ENCODE measurements around the gene GRAMD1B. TPM values are rescaled to one million over a fixed set of nuclear protein-coding genes. Genes with fewer than 3 reads are reported as not detected.
A peak's percentile ranks its signal among the peaks of the same experiment; 100 is the strongest.
"Not testable (repeated sequence)": the region's sequence is repeated elsewhere in the genome, so short reads cannot be mapped to it uniquely, and the experiment has no call there.

The GRAMD1B gene
- total RNA-seq, 5 donors from 2014 or later (not counting 1 experiment from before 2014, with no cell fraction given), result 8.6 to 15.6 (median 10.5) TPM

DNA sequence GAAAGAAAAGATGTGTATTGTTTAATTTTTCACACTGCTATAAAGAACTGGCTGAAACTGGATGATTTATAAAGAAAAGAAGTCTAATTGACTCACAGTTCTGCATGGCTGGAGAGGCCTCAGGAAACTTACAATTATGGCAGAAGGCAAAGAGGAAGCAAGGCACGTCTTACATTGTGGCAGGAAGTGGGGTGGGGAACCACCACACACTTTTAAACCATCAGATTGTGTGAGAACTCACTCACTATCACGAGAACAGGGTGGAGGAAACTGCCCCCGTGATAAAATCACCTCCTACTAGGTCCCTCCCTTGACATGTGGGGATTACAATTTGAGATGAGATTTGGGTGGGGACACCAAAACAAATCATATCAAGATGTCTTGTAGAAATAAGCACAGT lies 229.9 kb downstream of the GRAMD1B start:
- H3K9me3 Mint-ChIP-seq, result peaks cover 11 to 26% (median 23%) of the 10 kb centered on the region in 3 donors
- H3K4me1 Mint-ChIP-seq, result peaks cover 21 to 24% (median 21%) of the 10 kb centered on the region in 3 donors
- H3K36me3 Mint-ChIP-seq; POLR2A ChIA-PET; CTCF ChIA-PET; H3K27me3 ChIP-seq (replicated peaks in 1 of 2; ENCODE audit: control insufficient read depth in 2 of 2, extremely low read depth in 1 of 2, insufficient read depth in 2 of 2, low read length in 1 of 2); H3K4me3 Mint-ChIP-seq; H3K27ac ChIP-seq (ENCODE audit: low read length); H3K36me3 ChIP-seq (ENCODE audit: control insufficient read depth in 2 of 2, extremely low read depth in 1 of 2, insufficient read depth in 1 of 2, low read length in 1 of 2); H3K4me3 ChIP-seq (ENCODE audit: control insufficient read depth in 1 of 2, extremely low read depth in 1 of 2, low read length in 1 of 2); H3K9me3 ChIP-seq; H3K4me1 ChIP-seq (ENCODE audit: control insufficient read depth in 1 of 2, extremely low read depth in 1 of 2, insufficient read depth in 2 of 2, low read length in 2 of 2): not testable (repeated sequence)
- peak overlapping the region; percentile 24 to 74 for H3K27ac Mint-ChIP-seq
- H3K27me3 Mint-ChIP-seq, result peaks cover 16 to 19% of the 10 kb centered on the region in 2 donors
- no CpG with 5 or more reads among the region's 3 CpGs for WGBS (ENCODE audit: insufficient coverage)
- DNase-seq, result peak in 16 of 35 experiments; percentile 2 to 40 (median 17)
- peak in 3 of 4 experiments; percentile 27 to 84 (median 79) for ATAC-seq (replicated peaks in 1 of 4)

DNA sequence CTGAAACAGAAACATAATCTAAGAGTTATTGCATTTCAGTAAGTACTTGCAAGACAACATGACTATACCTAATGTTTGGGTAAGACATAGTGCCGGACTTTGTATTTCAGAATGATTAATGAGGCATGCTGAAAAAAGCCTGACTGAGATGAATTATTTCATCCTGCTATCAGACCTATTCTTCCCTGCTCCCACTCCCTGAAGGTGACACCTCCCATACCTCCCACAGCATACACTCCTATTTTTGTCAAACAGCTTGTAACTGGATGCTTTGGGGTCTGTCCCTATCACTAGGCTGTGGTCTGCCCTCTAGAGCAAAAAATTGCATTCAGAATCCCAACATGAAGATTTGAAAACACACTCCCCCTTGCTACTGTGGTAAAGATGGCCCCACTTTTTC lies 235.2 kb downstream of the GRAMD1B start:
- ATAC-seq (replicated peaks in 1 of 4) (no peak), DNase-seq (no peak)
- Mint-ChIP-seq H3K4me3 (no peak overlapping the region), H3K27ac (no peak overlapping the region), H3K4me1 (peaks cover 0 to 3% (median 3%) of the 10 kb centered on the region in 3 donors), H3K36me3 (no peaks in the 10 kb centered on the region), H3K9me3 (peaks cover under 1 to 6% (median 3%) of the 10 kb centered on the region in 3 donors), H3K27me3 (peaks cover 5 to 7% of the 10 kb centered on the region in 2 donors)
- no peaks in the 10 kb centered on the region for H3K36me3 ChIP-seq (ENCODE audit: control insufficient read depth in 2 of 2, extremely low read depth in 1 of 2, insufficient read depth in 1 of 2, low read length in 1 of 2)
- no peak overlapping the region for H3K4me3 ChIP-seq (ENCODE audit: control insufficient read depth in 1 of 2, extremely low read depth in 1 of 2, low read length in 1 of 2)
- H3K4me1 ChIP-seq (ENCODE audit: control insufficient read depth in 1 of 2, extremely low read depth in 1 of 2, insufficient read depth in 2 of 2, low read length in 2 of 2), result peaks cover 0 to 2% of the 10 kb centered on the region in 2 experiments
- ChIA-PET POLR2A (no interaction called here), CTCF (no interaction called here)
- H3K27me3 ChIP-seq (replicated peaks in 1 of 2; ENCODE audit: control insufficient read depth in 2 of 2, extremely low read depth in 1 of 2, insufficient read depth in 2 of 2, low read length in 1 of 2), result no peaks in the 10 kb centered on the region
- 100% methylated on average over 1 of the region's 1 CpG for WGBS (ENCODE audit: insufficient coverage)
- H3K27ac ChIP-seq (ENCODE audit: low read length), result no peak overlapping the region
- no peaks in the 10 kb centered on the region for H3K9me3 ChIP-seq

DNA sequence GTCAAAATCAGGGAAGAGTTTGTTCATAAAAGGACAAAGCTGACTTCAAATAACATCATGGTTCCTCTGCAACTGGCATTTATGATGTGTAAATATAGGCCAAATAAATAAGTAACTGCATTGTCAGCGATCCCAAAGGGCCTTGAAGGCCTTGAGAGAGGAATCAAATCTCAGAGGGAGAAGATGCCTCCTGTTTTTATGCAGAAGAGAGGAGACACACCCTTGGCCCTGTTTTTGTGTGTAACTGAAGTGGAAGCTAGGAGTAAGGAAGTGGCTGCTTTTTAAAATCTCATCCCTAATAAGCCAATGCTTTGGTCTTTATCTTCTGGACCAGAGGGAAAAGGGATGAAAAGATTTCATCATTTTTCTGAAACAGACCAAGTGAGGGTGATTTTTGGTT lies 240.0 kb downstream of the GRAMD1B start:
- 43% methylated on average over 1 of the region's 1 CpG for WGBS (ENCODE audit: insufficient coverage)
- H3K9me3 Mint-ChIP-seq, result no peaks in the 10 kb centered on the region
- DNase-seq (no peak), ATAC-seq (replicated peaks in 1 of 4) (no peak)
- ChIA-PET POLR2A (interaction anchor here in 1 of 2 donors (0.6 kb wide), 1 partner anchor 807 kb away, joined by 3 read pairs; no protein-coding TSS in a partner anchor), CTCF (no interaction called here)
- no peak overlapping the region for H3K27ac Mint-ChIP-seq
- no peaks in the 10 kb centered on the region for H3K36me3 ChIP-seq (ENCODE audit: control insufficient read depth in 2 of 2, extremely low read depth in 1 of 2, insufficient read depth in 1 of 2, low read length in 1 of 2)
- no peaks in the 10 kb centered on the region for H3K4me1 ChIP-seq (ENCODE audit: control insufficient read depth in 1 of 2, extremely low read depth in 1 of 2, insufficient read depth in 2 of 2, low read length in 2 of 2)
- H3K27me3 ChIP-seq (replicated peaks in 1 of 2; ENCODE audit: control insufficient read depth in 2 of 2, extremely low read depth in 1 of 2, insufficient read depth in 2 of 2, low read length in 1 of 2), result peaks cover 2 to 6% of the 10 kb centered on the region in 2 experiments
- H3K4me3 ChIP-seq (ENCODE audit: control insufficient read depth in 1 of 2, extremely low read depth in 1 of 2, low read length in 1 of 2), result no peak overlapping the region
- no peaks in the 10 kb centered on the region for H3K9me3 ChIP-seq
- no peaks in the 10 kb centered on the region for H3K36me3 Mint-ChIP-seq
- no peak overlapping the region for H3K27ac ChIP-seq (ENCODE audit: low read length)
- peaks cover 4 to 5% of the 10 kb centered on the region in 2 donors for H3K27me3 Mint-ChIP-seq
- no peaks in the 10 kb centered on the region for H3K4me1 Mint-ChIP-seq
- H3K4me3 Mint-ChIP-seq, result no peak overlapping the region

DNA sequence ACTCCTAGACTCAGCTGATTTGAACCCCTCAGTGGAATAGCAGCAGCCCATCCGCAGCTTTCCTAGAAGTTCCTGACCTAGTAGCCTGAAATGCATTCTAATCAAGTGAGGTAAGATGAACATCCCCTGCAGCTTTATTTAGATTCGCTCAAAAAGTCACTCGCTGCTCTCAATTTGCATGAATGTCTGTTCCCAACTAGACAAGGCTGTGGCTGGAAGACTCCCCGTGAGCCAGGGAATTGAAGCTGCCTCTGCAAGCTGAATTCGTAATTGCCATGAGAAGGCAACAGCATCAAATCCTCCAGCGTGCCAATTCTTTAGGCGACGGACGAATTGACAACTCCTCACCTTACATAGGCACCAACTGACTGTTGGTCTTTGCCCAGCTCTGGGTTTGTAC lies 241.5 kb downstream of the GRAMD1B start:
- Histone ChIP-seq H3K4me1 (ENCODE audit: control insufficient read depth in 1 of 2, extremely low read depth in 1 of 2, insufficient read depth in 2 of 2, low read length in 2 of 2) (no peaks in the 10 kb centered on the region), H3K36me3 (ENCODE audit: control insufficient read depth in 2 of 2, extremely low read depth in 1 of 2, insufficient read depth in 1 of 2, low read length in 1 of 2) (no peaks in the 10 kb centered on the region), H3K27ac (ENCODE audit: low read length) (no peak overlapping the region), H3K27me3 (replicated peaks in 1 of 2; ENCODE audit: control insufficient read depth in 2 of 2, extremely low read depth in 1 of 2, insufficient read depth in 2 of 2, low read length in 1 of 2) (peaks cover 2 to 6% of the 10 kb centered on the region in 2 experiments), H3K4me3 (ENCODE audit: control insufficient read depth in 1 of 2, extremely low read depth in 1 of 2, low read length in 1 of 2) (no peak overlapping the region), H3K9me3 (no peaks in the 10 kb centered on the region)
- H3K4me3 Mint-ChIP-seq, result no peak overlapping the region
- no peak overlapping the region for H3K27ac Mint-ChIP-seq
- CTCF ChIA-PET, result no interaction called here
- ATAC-seq (replicated peaks in 1 of 4) (no peak), DNase-seq (no peak)
- POLR2A ChIA-PET, result no interaction called here
- no peaks in the 10 kb centered on the region for H3K4me1 Mint-ChIP-seq
- 81% methylated on average over 7 of the region's 9 CpGs for WGBS (ENCODE audit: insufficient coverage)
- no peaks in the 10 kb centered on the region for H3K36me3 Mint-ChIP-seq
- H3K27me3 Mint-ChIP-seq, result peaks cover 4 to 11% of the 10 kb centered on the region in 2 donors
- no peaks in the 10 kb centered on the region for H3K9me3 Mint-ChIP-seq

DNA sequence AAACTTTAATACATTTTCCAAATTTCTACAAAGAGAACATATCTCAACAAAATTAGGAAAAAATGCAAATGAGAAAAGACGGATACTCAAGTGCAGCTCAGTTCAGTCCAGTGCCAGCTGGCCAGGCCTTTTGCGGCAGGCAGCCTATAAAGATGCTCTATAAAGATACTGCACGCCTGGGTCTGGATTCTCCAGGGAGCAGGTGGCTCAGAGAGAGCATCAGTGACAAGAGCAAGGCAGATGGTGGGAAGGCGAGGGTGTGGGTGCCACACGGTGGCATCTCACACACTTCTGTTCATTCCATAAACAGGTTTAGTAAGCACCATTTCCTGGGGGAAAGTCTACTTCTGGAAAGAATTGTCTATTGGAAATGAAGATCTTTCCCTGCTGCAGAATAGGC lies 242.5 kb downstream of the GRAMD1B start:
- DNase-seq (no peak), ATAC-seq (replicated peaks in 1 of 4) (no peak)
- H3K36me3 ChIP-seq (ENCODE audit: control insufficient read depth in 2 of 2, extremely low read depth in 1 of 2, insufficient read depth in 1 of 2, low read length in 1 of 2), result no peaks in the 10 kb centered on the region
- no peaks in the 10 kb centered on the region for H3K4me1 ChIP-seq (ENCODE audit: control insufficient read depth in 1 of 2, extremely low read depth in 1 of 2, insufficient read depth in 2 of 2, low read length in 2 of 2)
- no peaks in the 10 kb centered on the region for H3K9me3 ChIP-seq
- Mint-ChIP-seq H3K27ac (no peak overlapping the region), H3K4me1 (no peaks in the 10 kb centered on the region), H3K27me3 (peaks cover 7 to 11% of the 10 kb centered on the region in 2 donors), H3K4me3 (no peak overlapping the region), H3K36me3 (no peaks in the 10 kb centered on the region), H3K9me3 (no peaks in the 10 kb centered on the region)
- POLR2A ChIA-PET, result no interaction called here
- CTCF ChIA-PET, result no interaction called here
- 50% methylated on average over 1 of the region's 5 CpGs for WGBS (ENCODE audit: insufficient coverage)
- H3K27ac ChIP-seq (ENCODE audit: low read length), result no peak overlapping the region
- H3K4me3 ChIP-seq (ENCODE audit: control insufficient read depth in 1 of 2, extremely low read depth in 1 of 2, low read length in 1 of 2), result no peak overlapping the region
- peaks cover 2 to 6% of the 10 kb centered on the region in 2 experiments for H3K27me3 ChIP-seq (replicated peaks in 1 of 2; ENCODE audit: control insufficient read depth in 2 of 2, extremely low read depth in 1 of 2, insufficient read depth in 2 of 2, low read length in 1 of 2)

DNA sequence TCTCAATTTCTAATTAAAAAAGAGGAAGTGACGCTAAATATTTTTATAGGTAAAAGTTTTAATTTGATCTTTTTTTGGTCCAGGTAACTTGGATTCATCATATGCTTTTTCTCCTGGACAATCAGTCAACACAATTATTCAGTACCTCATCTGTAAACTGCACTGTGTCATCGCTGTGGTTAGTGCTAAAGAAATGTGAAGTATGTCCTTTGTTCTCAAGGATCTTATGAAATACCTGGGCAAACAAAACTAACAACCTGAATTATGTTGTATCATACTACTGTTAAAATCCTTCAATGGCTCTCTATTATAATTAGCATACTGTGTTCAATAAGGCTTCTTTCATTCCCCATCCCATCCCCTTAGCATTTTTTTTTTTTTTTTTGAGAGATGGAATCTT lies 244.2 kb downstream of the GRAMD1B start:
- H3K27me3 ChIP-seq (replicated peaks in 1 of 2; ENCODE audit: control insufficient read depth in 2 of 2, extremely low read depth in 1 of 2, insufficient read depth in 2 of 2, low read length in 1 of 2), result peaks cover 2 to 6% of the 10 kb centered on the region in 2 experiments
- no peak for DNase-seq
- ChIA-PET CTCF (no interaction called here), POLR2A (no interaction called here)
- no peaks in the 10 kb centered on the region for H3K4me1 ChIP-seq (ENCODE audit: control insufficient read depth in 1 of 2, extremely low read depth in 1 of 2, insufficient read depth in 2 of 2, low read length in 2 of 2)
- no peak overlapping the region for H3K4me3 Mint-ChIP-seq
- no peaks in the 10 kb centered on the region for H3K36me3 ChIP-seq (ENCODE audit: control insufficient read depth in 2 of 2, extremely low read depth in 1 of 2, insufficient read depth in 1 of 2, low read length in 1 of 2)
- H3K4me3 ChIP-seq (ENCODE audit: control insufficient read depth in 1 of 2, extremely low read depth in 1 of 2, low read length in 1 of 2), result no peak overlapping the region
- peaks cover 0 to 5% (median 0%) of the 10 kb centered on the region in 3 donors for H3K9me3 Mint-ChIP-seq
- H3K9me3 ChIP-seq, result no peaks in the 10 kb centered on the region
- peaks cover 7 to 11% of the 10 kb centered on the region in 2 donors for H3K27me3 Mint-ChIP-seq
- no peak overlapping the region for H3K27ac ChIP-seq (ENCODE audit: low read length)
- H3K36me3 Mint-ChIP-seq, result no peaks in the 10 kb centered on the region
- no peaks in the 10 kb centered on the region for H3K4me1 Mint-ChIP-seq
- H3K27ac Mint-ChIP-seq, result no peak overlapping the region
- no CpG with 5 or more reads among the region's 2 CpGs for WGBS (ENCODE audit: insufficient coverage)
- ATAC-seq (replicated peaks in 1 of 4), result no peak

Measured in T-cell (primary cell).